CD4-positive, alpha-beta T cell treated with Interleukin-4 for 1 hour (primary cell): ENCODE results near the gene ADAMTS4.

Experiments
- DNase-seq, 2 donors: peaks; one replicate each; pipeline ENCODE4 v3.0.0-alpha.2; 2020 to 2022

Gene ADAMTS4

DNA sequence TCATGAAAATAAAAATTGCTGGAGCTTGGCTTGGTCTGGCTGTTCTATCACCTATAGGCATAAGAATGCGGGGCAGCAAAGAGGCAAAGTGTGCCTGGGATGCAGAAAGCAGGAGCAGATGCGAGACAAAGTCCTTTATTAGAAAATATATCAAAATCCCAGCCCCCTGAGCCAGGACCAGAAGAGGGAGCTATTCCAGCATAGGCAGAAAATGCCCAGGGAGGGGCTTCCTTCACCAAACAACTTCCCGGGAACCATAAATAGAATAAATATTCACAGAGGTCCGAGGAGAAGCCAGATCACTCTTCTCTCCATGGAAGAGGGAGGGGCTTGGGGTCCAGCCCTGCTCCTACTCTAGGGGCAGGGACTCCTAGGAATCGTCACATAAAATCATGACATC, 27.7 kb downstream of the ADAMTS4 start:
- no peak for DNase-seq

DNA sequence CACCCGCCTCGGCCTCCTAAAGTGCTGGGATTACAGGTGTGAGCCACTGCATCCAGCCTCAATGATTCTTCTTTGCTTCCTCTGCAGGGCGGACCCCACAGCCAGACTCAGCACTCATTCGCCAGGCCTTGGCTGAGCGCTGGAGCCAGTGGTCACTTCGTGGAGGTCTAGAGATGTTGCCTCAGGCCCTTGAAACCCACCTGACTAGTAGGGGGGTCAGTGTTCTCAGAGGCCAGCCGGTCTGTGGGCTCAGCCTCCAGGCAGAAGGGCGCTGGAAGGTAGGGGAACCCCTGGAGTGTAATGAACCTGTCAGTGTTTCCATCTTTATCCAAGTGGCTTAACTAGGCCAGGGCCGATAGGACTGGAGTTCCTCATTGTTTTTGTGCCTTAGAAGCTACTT, 29.9 kb downstream of the ADAMTS4 start:
- no peak for DNase-seq

- no peak for DNase-seq
Observed at GRCh38 chr1:161166669-161167548, 31.9 kb downstream of the ADAMTS4 start.

DNA sequence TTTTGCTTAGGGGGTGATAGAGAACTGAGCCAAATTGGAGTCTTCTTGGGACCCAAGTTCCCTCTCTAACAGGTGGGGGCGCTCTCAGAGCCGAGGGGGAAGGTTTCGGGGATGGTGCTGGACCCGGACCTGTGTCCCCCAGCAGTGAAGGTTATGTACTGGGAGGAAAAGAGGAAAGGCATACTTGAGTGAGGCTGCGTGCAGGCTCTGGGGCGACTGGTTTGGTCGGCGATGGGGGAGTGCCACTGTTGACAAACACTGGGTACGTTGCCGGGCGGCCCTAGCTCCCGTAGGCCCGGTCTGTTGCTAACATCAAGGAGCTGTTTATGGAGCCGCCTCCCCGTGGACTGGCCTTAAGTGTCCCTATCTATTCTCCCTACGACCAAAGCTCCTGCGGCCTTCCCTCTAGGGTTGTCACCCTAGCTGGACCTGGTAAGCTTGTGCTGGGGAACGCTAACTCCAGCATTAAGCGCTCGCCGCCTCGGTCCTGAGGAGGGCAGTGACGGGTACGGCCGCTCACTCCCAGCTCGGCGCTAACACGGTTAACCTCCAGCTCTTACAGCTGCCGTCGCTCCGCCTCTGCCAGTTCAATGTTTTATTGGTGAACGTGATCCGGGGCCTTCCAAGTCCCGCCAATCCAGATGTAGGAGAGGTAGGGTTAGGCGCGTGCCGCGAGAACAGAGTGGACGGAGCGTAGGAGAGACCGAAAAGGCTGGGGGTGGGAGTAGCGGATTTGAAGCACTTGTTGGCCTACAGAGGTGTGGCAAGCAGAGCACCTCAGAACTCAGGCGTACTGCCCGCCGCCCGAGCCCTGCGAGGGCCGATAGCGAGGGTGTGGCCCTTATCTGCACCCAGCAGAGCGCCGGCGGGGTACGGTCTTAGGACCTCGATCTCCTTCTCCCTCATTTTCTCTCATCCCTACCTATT, 32.8 kb downstream of the ADAMTS4 start, which contains the start of gene PPOX:
Gene PPOX (plus strand): TSS at position 685 of the 927 bp plus-strand sequence. CDS start 422 bp downstream, outside the sequence.
- peak; percentile 95 to 97 for DNase-seq

DNA sequence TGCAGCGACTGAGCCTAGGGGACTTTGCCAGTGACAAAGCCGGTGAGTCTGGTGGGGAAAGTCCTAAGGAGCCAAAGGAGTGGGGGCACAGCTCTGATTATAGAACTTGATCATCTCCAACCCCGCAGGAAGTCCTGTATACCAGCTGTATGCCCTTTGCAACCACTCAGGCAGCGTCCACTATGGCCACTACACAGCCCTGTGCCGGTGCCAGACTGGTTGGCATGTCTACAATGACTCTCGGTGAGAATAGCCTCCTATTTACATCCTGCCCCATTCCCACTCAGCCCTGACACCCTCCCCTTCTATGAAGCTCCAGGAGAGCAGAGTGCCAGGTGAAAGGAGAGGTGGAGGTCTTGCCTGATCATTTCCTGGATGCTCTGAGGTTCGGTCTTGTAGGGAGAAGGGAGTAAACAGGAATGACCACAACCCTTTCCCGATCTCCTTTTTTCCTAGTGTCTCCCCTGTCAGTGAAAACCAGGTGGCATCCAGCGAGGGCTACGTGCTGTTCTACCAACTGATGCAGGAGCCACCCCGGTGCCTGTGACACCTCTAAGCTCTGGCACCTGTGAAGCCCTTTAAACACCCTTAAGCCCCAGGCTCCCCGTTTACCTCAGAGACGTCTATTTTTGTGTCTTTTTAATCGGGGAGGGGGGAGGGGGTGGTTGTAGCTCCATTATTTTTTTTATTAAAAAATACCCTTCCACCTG, 33.8 kb downstream of the ADAMTS4 start:
- DNase-seq, result no peak

- no peak for DNase-seq
Observed at GRCh38 chr1:161163793-161164192, 35.1 kb downstream of the ADAMTS4 start.

DNA sequence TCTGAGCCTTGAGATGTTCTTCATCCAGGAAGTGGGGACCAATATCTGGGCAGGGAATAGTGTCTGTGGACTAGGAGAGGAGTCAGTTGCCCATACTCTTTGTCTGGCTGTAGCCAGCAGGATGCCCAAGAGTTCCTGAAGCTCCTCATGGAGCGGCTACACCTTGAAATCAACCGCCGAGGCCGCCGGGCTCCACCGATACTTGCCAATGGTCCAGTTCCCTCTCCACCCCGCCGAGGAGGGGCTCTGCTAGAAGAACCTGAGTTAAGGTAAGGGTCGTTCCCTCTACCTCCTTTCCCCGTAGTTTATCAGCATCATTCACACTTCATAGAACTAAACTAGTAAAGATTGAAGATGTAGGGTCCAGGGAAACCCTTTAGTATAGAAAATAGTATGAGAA, 36.0 kb downstream of the ADAMTS4 start:
- no peak for DNase-seq

- DNase-seq, result no peak
Observed at GRCh38 chr1:161162052-161162451, 36.8 kb downstream of the ADAMTS4 start.

GRCh38 chr1:161161652-161162051, 37.2 kb downstream of the ADAMTS4 start:
- DNase-seq, result no peak

DNA sequence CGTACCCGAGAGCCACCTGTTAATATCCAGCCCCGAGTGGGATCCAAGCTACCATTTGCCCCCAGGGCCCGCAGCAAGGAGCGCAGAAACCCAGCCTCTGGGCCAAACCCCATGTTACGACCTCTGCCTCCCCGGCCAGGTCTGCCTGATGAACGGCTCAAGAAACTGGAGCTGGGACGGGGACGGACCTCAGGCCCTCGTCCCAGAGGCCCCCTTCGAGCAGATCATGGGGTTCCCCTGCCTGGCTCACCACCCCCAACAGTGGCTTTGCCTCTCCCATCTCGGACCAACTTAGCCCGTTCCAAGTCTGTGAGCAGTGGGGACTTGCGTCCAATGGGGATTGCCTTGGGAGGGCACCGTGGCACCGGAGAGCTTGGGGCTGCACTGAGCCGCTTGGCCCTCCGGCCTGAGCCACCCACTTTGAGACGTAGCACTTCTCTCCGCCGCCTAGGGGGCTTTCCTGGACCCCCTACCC, 38.1 kb downstream of the ADAMTS4 start:
- DNase-seq, result no peak

DNA sequence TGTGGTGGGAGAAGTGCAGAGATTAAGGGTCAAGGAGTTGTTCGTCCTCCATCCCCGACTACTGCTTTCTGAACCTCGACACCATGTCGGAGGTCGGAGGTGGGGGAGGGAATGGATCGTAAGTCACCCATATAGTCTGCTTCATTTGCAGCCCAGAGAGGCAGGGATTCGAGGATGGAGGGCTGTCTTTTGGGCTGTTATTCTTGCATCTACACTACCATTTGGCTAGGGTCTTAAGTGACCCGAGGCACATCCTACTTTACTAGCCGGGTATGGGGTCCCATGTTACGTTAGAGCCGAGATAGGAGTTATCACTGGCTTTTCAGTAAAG, 39.0 kb downstream of the ADAMTS4 start:
- DNase-seq, result no peak

DNA sequence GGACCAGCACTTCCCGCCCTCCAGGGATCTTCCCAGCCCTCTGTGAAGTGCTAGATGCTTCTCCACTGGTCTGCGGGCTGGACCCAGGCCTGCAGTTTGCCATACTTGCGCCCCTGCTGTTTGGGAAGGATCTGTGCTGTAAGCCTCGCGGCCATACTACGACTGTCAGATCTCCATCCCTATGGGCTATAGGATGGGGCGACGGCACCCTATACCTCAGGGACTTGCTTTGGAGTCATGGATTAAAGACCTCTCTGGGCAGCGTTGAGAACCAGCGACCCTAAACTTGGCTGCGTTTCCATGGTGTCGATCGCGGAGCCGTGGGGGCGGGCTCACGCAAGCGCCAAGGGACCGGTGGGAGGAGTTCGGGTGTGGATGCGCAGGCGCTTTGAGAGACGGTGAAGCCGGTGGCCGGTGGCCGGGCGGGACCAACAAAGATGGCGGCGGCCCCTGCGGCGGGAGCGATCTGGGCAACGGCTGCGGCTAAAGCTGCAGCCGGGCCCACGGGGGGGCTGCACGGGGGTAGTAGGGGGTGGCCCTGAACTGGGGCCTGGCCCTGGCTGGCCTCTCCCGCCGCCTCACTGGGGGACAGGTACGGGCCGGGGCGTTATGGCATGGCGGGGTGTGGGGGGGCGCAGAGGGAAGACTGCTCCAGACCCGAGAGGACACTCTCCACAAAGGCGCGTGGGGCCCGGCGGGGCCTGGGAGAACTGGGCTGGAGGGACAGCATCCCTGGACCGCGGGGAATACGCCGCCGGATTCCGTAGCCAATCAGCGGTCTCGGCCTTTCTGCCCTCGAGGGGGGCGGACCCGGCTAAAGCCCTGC, 39.6 kb downstream of the ADAMTS4 start, which contains the start of gene USP21:
Gene USP21 (plus strand): TSS at position 414 of the 826 bp plus-strand sequence. CDS start 1,141 bp downstream, outside the sequence.
- DNase-seq, result peak; percentile 92 to 95

- no peak for DNase-seq
Observed at GRCh38 chr1:161158316-161159010, 40.4 kb downstream of the ADAMTS4 start.

DNA sequence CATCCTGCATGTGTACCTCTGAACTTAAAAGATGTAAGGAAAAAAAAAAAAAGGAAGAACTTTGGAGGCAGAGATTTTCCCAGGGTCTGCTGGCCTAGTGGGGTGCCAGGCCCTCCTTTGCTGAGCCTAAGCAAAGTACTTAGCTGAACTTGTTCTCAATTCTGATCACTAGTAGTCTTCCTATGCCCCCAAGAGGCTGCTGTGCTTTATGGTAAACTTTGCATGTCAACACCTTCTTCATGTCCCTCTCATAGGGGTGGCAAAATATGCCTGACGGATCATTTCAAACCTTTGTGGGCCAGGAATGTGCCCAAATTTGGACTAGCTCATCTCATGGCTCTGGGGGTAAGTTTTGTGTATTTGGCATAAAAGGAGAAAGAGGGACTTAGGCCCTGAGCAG, 41.0 kb downstream of the ADAMTS4 start:
- no peak for DNase-seq

GRCh38 chr1:161153682-161154337, 45.0 kb downstream of the ADAMTS4 start, which contains the start of gene UFC1:
TSS of gene UFC1 (plus strand) at chr1:161153978. CDS start at chr1:161153998, 20 bp downstream.
- peak; percentile 90 to 93 for DNase-seq

- no peak for DNase-seq
Observed at GRCh38 chr1:161153176-161153575, 45.7 kb downstream of the ADAMTS4 start.

DNA sequence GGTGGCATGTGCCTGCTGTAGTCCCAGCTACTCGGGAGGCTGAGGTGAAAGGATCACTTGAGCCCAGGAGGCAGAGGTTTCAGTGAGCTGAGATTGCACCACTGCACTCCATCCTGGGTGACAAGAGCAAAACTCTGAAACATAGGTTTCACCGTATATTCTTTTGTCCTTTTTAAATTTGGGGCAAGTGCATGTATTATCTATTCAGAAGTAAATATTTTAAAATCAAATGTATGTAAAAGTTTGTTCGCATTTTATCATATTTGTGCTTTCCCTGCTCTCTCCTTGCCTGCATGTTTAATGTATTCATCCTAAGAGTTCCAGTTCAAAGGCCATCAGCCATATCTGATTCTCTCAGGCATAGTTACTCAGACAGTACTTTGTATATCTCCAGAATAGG, 53.0 kb downstream of the ADAMTS4 start:
- DNase-seq, result no peak

DNA sequence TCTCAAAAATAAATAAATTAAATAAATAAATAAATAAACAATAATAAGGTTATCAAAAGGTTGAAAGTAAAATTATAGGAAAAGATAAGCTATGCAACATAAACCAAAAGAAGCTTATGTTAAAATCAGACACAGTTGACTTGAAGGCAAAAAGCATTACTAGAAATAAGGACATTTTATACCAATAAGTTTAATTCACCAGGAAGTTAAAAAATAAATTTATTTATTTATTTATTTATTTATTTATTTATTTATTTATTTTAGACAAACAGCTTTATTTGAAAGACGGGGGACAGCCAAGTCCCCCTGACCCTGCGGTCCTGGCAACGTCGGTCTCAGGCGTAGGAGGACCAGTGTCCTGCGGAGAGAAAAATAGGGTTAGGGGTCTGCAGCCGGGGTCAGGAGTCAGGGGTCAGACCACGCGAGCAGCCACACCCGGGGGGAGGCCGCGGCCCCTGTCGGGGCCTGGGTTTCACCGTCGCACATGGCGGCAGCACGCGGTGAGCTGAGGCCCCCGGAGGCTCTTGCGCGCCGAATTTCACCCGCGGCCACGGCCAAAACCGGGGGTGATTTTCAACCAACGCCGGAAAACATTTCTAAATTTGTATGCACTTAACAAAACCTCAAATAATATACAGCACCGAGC, 58.0 kb downstream of the ADAMTS4 start:
- no peak for DNase-seq

DNA sequence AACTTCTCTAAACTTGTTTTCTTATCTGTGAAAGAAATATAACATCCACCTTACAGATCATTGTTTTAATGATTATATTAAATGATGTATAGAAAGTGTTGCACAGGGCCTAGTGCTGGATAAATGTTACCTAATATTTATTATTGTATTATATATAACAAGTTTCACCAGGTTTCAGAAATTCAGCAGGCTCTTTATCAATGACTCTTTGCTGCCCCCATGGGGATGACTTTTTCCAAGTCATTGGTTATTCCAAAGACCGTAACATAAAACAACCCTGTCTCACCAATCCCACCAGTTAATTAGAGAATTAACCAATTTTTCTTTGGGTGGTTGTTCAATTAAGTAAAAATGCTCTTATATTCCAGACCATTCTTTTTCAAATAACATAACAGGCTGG, 59.1 kb downstream of the ADAMTS4 start:
- peak; percentile 50 to 71 for DNase-seq

GRCh38 chr1:161138431-161138830, 60.4 kb downstream of the ADAMTS4 start:
- DNase-seq, result no peak
